OCI-LY1 (cell line): ENCODE results near the gene ACOT8.

Source experiments
- EZH2 ChIP-seq: fragments of 200-600 bp; sonication (generic), shearing (Covaris generic); IDR thresholded peaks from 2 replicates; pipeline ENCODE4 v1.8.0; 2017; ENCODE audit warnings: borderline replicate concordance, mixed run types, mild to moderate bottlenecking, antibody characterized with exemption, low read length, moderate library complexity, mixed read lengths
- TF ChIP-seq, protein P1 (sequence below): fragments of 200-600 bp; sonication (generic), shearing (Covaris generic); IDR thresholded peaks from 2 replicates; pipeline ENCODE4 v1.5.1; 2017; ENCODE audit warnings: mild to moderate bottlenecking, antibody characterized with exemption, low read length, moderate library complexity, mixed read lengths

DNA sequence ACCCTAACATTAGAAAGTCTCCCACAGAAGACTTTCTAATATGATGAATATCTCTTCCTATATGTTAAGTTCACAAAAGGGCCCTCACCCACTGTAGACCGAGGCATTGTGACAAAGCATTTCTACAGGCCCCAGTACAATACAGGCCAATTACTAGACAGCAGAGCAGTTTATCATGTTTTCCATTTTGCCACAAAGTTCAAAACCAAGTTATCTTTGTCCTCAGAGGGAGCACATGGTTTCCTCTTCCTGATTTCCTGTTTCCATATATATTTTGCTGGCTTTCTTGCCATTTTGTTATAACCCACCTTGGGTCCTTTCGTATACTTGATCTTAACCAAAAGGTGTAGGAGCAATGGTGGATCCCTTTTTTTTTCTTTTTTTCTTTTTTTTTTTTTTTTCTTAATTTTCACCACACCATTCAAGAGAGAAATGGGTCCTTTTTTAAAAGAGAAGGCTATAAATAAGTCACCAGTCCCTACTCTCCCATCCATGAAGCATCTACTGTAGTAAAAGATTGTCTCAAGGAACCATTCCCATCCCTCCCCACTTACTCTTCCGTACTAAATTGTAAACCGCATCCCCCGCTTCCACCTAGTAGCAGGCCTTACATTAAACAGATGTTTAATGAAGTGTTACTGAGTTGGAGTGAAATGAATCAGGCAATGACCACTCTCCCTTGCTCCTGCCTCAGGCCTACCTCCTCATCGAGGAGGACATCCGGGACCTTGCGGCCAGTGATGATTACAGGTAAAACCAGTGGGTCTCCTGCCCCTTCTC, 46.8 kb downstream of the ACOT8 start:
- TF ChIP-seq, protein P1, sequence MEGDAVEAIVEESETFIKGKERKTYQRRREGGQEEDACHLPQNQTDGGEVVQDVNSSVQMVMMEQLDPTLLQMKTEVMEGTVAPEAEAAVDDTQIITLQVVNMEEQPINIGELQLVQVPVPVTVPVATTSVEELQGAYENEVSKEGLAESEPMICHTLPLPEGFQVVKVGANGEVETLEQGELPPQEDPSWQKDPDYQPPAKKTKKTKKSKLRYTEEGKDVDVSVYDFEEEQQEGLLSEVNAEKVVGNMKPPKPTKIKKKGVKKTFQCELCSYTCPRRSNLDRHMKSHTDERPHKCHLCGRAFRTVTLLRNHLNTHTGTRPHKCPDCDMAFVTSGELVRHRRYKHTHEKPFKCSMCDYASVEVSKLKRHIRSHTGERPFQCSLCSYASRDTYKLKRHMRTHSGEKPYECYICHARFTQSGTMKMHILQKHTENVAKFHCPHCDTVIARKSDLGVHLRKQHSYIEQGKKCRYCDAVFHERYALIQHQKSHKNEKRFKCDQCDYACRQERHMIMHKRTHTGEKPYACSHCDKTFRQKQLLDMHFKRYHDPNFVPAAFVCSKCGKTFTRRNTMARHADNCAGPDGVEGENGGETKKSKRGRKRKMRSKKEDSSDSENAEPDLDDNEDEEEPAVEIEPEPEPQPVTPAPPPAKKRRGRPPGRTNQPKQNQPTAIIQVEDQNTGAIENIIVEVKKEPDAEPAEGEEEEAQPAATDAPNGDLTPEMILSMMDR = no peak
- TF ChIP-seq EZH2 = no peak
